CD14-positive monocyte (primary cell): ENCODE data around the gene PBX3. TPM values are rescaled to one million over a fixed set of nuclear protein-coding genes. Genes with fewer than 3 reads are reported as not detected.

ENCODE experiments used
- DNase-seq, 3 donors: peaks; one replicate each; pipeline ENCODE4 v3.0.0-alpha.2; 2011 to 2022
- H2AFZ ChIP-seq: 2 replicates; pipeline ENCODE4 v1.6.0; 2012; ENCODE audit warnings: mild to moderate bottlenecking, low read depth, low read length, inconsistent platforms; ENCODE audit not compliant: insufficient read depth, poor library complexity, severe bottlenecking
- H3K27ac ChIP-seq, 2 donors: 1 replicate in 1 of 2; 2 replicates in 1 of 2; pipeline ENCODE4 v1.5.1; 2012 to 2013; ENCODE audit warnings: low read length in 2 of 2, control low read depth in 1 of 2, inconsistent platforms in 1 of 2, low read depth in 1 of 2, mild to moderate bottlenecking in 1 of 2
- H3K27me3 ChIP-seq, 2 donors: one replicate each; pipeline versions ENCODE4 v1.6.0 to v1.6.1; 2011 to 2013; ENCODE audit warnings: low read length in 2 of 2; ENCODE audit not compliant: control insufficient read depth in 2 of 2, insufficient read depth in 2 of 2
- H3K36me3 ChIP-seq, 2 donors: replicated peaks in 1 of 2; 1 replicate in 1 of 2; 2 replicates in 1 of 2; pipeline versions ENCODE4 v1.5.1 to v1.6.1; 2012 to 2013; ENCODE audit warnings: low read length in 2 of 2, control low read depth in 1 of 2, inconsistent platforms in 1 of 2, mild to moderate bottlenecking in 1 of 2; ENCODE audit not compliant: insufficient read depth in 2 of 2, control insufficient read depth in 1 of 2
- H3K4me1 ChIP-seq, 2 donors: 1 replicate in 1 of 2; 2 replicates in 1 of 2; pipeline versions ENCODE4 v1.5.1 to v1.6.1; 2012 to 2013; ENCODE audit warnings: low read length in 2 of 2, control low read depth in 1 of 2, inconsistent platforms in 1 of 2, mild to moderate bottlenecking in 1 of 2, moderate library complexity in 1 of 2; ENCODE audit not compliant: insufficient read depth in 2 of 2, control insufficient read depth in 1 of 2
- H3K4me2 ChIP-seq: replicated peaks from 2 replicates; pipeline ENCODE3; 2012; ENCODE audit warnings: low read length, moderate library complexity, mild to moderate bottlenecking; ENCODE audit not compliant: poor library complexity, severe bottlenecking; ENCODE audit errors: extremely low read depth
- H3K4me3 ChIP-seq, 3 experiments: fragments of 200-600 bp in 1 of 3; sonication (generic) in 1 of 3; replicated peaks in 1 of 3; 1 replicate in 2 of 3; 2 replicates in 1 of 3; pipeline ENCODE4 v1.5.1; 2011 to 2013; ENCODE audit warnings: low read length in 3 of 3, mild to moderate bottlenecking in 3 of 3, control low read depth in 2 of 3, low read depth in 2 of 3, inconsistent platforms in 1 of 3, moderate library complexity in 1 of 3
- H3K79me2 ChIP-seq: 2 replicates; pipeline ENCODE4 v1.6.0; 2012; ENCODE audit warnings: mild to moderate bottlenecking, control low read depth, inconsistent platforms, low read length, moderate library complexity; ENCODE audit not compliant: insufficient read depth
- H3K9ac ChIP-seq: 2 replicates; pipeline ENCODE4 v1.6.0; 2017; ENCODE audit warnings: low read length, mild to moderate bottlenecking; ENCODE audit not compliant: insufficient read depth, poor library complexity, severe bottlenecking
- H3K9me3 ChIP-seq, 2 donors: replicated peaks in 1 of 2; 1 replicate in 1 of 2; 2 replicates in 1 of 2; pipeline versions ENCODE4 v1.5.1 to v1.6.1; 2012 to 2013; ENCODE audit warnings: low read length in 2 of 2, control low read depth in 1 of 2; ENCODE audit not compliant: control insufficient read depth in 1 of 2, insufficient read depth in 1 of 2
- H4K20me1 ChIP-seq: 2 replicates; pipeline ENCODE4 v1.6.0; 2012; ENCODE audit warnings: mild to moderate bottlenecking, low read length, control low read depth, moderate library complexity; ENCODE audit not compliant: insufficient read depth
- H3K27ac Mint-ChIP-seq, 7 donors: one replicate each; pipeline ENCODE4 v1.8.0; 2020; ENCODE audit warnings: mild to moderate bottlenecking in 7 of 7, mixed read lengths in 7 of 7, moderate library complexity in 6 of 7, inconsistent platforms in 2 of 7
- H3K27me3 Mint-ChIP-seq, 3 donors: one replicate each; pipeline ENCODE4 v1.8.0; 2021 to 2022; ENCODE audit warnings: low read depth in 3 of 3, mild to moderate bottlenecking in 3 of 3, mixed read lengths in 3 of 3, moderate library complexity in 3 of 3, inconsistent platforms in 1 of 3
- H3K36me3 Mint-ChIP-seq, 2 donors: one replicate each; pipeline ENCODE4 v1.8.0; 2020; ENCODE audit warnings: mixed read lengths in 2 of 2, inconsistent platforms in 1 of 2, mild to moderate bottlenecking in 1 of 2
- H3K4me1 Mint-ChIP-seq: one replicate; pipeline ENCODE4 v1.8.0; 2020; ENCODE audit warnings: mild to moderate bottlenecking, mixed read lengths
- H3K4me3 Mint-ChIP-seq, 2 donors: one replicate each; pipeline ENCODE4 v1.8.0; 2020; ENCODE audit warnings: mild to moderate bottlenecking in 2 of 2, mixed read lengths in 2 of 2, moderate library complexity in 1 of 2
- H3K9me3 Mint-ChIP-seq, 7 donors: one replicate each; pipeline ENCODE4 v1.8.0; 2020 to 2022; ENCODE audit warnings: mixed read lengths in 7 of 7, mild to moderate bottlenecking in 6 of 7, moderate library complexity in 6 of 7, inconsistent platforms in 2 of 7
- CTCF ChIP-seq: fragments of 200-600 bp; IDR thresholded peaks from one replicate; pipeline ENCODE4 v1.8.0; 2022; ENCODE audit warnings: antibody characterized with exemption, mild to moderate bottlenecking
- WGBS: methylation state at CpG from one replicate; pipeline ENCODE4 v1.1.5; 2013; ENCODE audit warnings: missing lambda C conversion rate; ENCODE audit not compliant: insufficient coverage; 5-methylcytosine and 5-hydroxymethylcytosine counted together
- intact Hi-C, 2 donors: fragments of 100-400 bp; cut with micrococcal nuclease; formaldehyde crosslinking; loops; one replicate each; pipeline versions ENCODE4 v1.15.0 to v1.15.1; 2023
- polyA plus RNA-seq, 3 donors: library from polyadenylated mRNA; depleted of rRNA in 1 of 3; unstranded in 2 of 3; stranded (reverse) in 1 of 3; fragments of 300-500 nt in 2 of 3; fragments of >200 nt in 1 of 3; fragmentation: Illumina TruSeq in 2 of 3; gene quantifications; 1 replicate in 2 of 3; 2 replicates in 1 of 3; pipeline ENCODE4 v1.2.3, GENCODE V29; 2012 to 2021

The PBX3 gene
- polyA plus RNA-seq, 3 donors, result 6.6 to 22.7 (median 7.1) TPM

GRCh38 chr9:125889112-125889475 is 141.9 kb downstream of the PBX3 start:
- no peaks in the 10 kb centered on the region for H3K9me3 ChIP-seq
- Mint-ChIP-seq H3K27ac (peak overlapping the region in 2 of 7 donors; percentile 14 to 19), H3K4me3 (peak overlapping the region; percentile 79 to 99), H3K27me3 (peaks cover 24 to 33% (median 29%) of the 10 kb centered on the region in 3 donors), H3K9me3 (peaks cover 0 to 2% (median 0%) of the 10 kb centered on the region in 7 donors), H3K4me1 (peaks cover 25% of the 10 kb centered on the region), H3K36me3 (peaks cover 0 to 7% of the 10 kb centered on the region in 2 donors)
- no peak for TF ChIP-seq CTCF
- H3K27me3 ChIP-seq, result peaks cover 35 to 44% of the 10 kb centered on the region in 2 donors
- DNase-seq, result peak in 1 of 3 donors; percentile 6
- peaks cover 11 to 14% of the 10 kb centered on the region in 2 donors for H3K4me1 ChIP-seq
- H3K27ac ChIP-seq, result no peak overlapping the region
- intact Hi-C loops, result no loop called here
- 1% methylated on average over 17 of the region's 21 CpGs for WGBS
- H2AFZ ChIP-seq, result peak overlapping the region; percentile 29
- peak overlapping the region; percentile 39 for H3K9ac ChIP-seq
- peak overlapping the region; percentile 42 to 77 (median 59) for H3K4me3 ChIP-seq
- H3K79me2 ChIP-seq, result peaks cover 17% of the 10 kb centered on the region
- H3K36me3 ChIP-seq, result no peaks in the 10 kb centered on the region
- peak overlapping the region; percentile 75 for H3K4me2 ChIP-seq
- H4K20me1 ChIP-seq, result peaks cover 69% of the 10 kb centered on the region

- Mint-ChIP-seq H3K9me3 (peaks cover 0 to 2% (median 0%) of the 10 kb centered on the region in 7 donors), H3K27me3 (peaks cover 24 to 33% (median 29%) of the 10 kb centered on the region in 3 donors), H3K36me3 (peaks cover 0 to 7% of the 10 kb centered on the region in 2 donors), H3K4me3 (peak overlapping the region; percentile 87 to 99), H3K4me1 (peaks cover 25% of the 10 kb centered on the region), H3K27ac (peak overlapping the region in 2 of 7 donors; percentile 14 to 24)
- H3K27me3 ChIP-seq, result peaks cover 35 to 44% of the 10 kb centered on the region in 2 donors
- intact Hi-C loops, result loop anchor here in 1 of 2 donors (5.0 kb wide), 1 partner anchor 142 kb away; the partner anchor contains the start of gene PBX3
- no peak overlapping the region for H3K27ac ChIP-seq
- no peak for TF ChIP-seq CTCF
- DNase-seq, result peak in 2 of 3 donors; percentile 5 to 6
- no peaks in the 10 kb centered on the region for H3K36me3 ChIP-seq
- H3K4me2 ChIP-seq, result peak overlapping the region; percentile 75
- H3K4me3 ChIP-seq, result peak overlapping the region; percentile 42 to 77 (median 59)
- peaks cover 18% of the 10 kb centered on the region for H3K79me2 ChIP-seq
- peak overlapping the region; percentile 39 for H3K9ac ChIP-seq
- H3K4me1 ChIP-seq, result peaks cover 11 to 14% of the 10 kb centered on the region in 2 donors
- H4K20me1 ChIP-seq, result peaks cover 68% of the 10 kb centered on the region
- peak overlapping the region; percentile 29 for H2AFZ ChIP-seq
- no peaks in the 10 kb centered on the region for H3K9me3 ChIP-seq
- WGBS, result under 1% methylated on average over 65 of the region's 71 CpGs
Observed at GRCh38 chr9:125889476-125890419, 142.6 kb downstream of the PBX3 start.
